HCT116 (cell line): ENCODE measurements around the gene UMODL1.

Experiments
- CTCF ChIP-seq, 3 experiments: fragments of 200-600 bp in 1 of 3; sonication (generic) in 1 of 3; IDR thresholded peaks in 2 of 3; conservative IDR thresholded peaks in 1 of 3; 2 replicates each; pipeline ENCODE4 v1.5.1; 2012 to 2017; ENCODE audit warnings: low read depth in 2 of 3, low read length in 2 of 3, antibody characterized with exemption in 1 of 3, borderline replicate concordance in 1 of 3, control low read depth in 1 of 3, mild to moderate bottlenecking in 1 of 3, mixed read lengths in 1 of 3, mixed run types in 1 of 3, moderate library complexity in 1 of 3; ENCODE audit not compliant: insufficient read depth in 1 of 3
- EZH2 ChIP-seq: fragments of 200-600 bp; sonication (generic); IDR thresholded peaks from 2 replicates; pipeline ENCODE4 v1.6.1; 2017; ENCODE audit warnings: antibody characterized with exemption, mixed run types
- POLR2A ChIP-seq: IDR thresholded peaks from 2 replicates; pipeline ENCODE4 v1.7.0; 2011; ENCODE audit warnings: borderline replicate concordance; ENCODE audit not compliant: insufficient read depth, insufficient read length; ENCODE audit errors: extremely low read depth
- POLR2AphosphoS5 ChIP-seq: IDR thresholded peaks from 2 replicates; pipeline ENCODE4 v1.6.1; 2011; ENCODE audit warnings: mild to moderate bottlenecking, low read depth, low read length, moderate library complexity

GRCh38 chr21:42169758-42170157 lies 98.6 kb downstream of the UMODL1 start:
- TF ChIP-seq POLR2AphosphoS5, result no peak
- TF ChIP-seq POLR2A, result no peak
- TF ChIP-seq CTCF (IDR thresholded peaks at IDR 0.05 in 2 of 3, conservative IDR thresholded peaks at IDR 0.05 in 1 of 3; ENCODE audit: borderline replicate concordance in 1 of 3, insufficient read depth in 1 of 3, low read depth in 2 of 3, low read length in 2 of 3), result no peak
- no peak for TF ChIP-seq EZH2
